Thyroid gland (tissue), 4 donors: ENCODE measurements around the gene GBE1. TPM values are rescaled to one million over a fixed set of nuclear protein-coding genes. Genes with fewer than 3 reads are reported as not detected.

Experiments used
- DNase-seq, 2 donors: peaks; one replicate each; pipeline ENCODE4 v3.0.0-alpha.2; 2019
- H3K27ac ChIP-seq, 3 donors: fragments of 200-600 bp; sonication (generic); 1 replicate in 2 of 3; 2 replicates in 1 of 3; pipeline ENCODE4 v1.5.1; 2016 to 2019; ENCODE audit warnings: mild to moderate bottlenecking in 1 of 3, moderate library complexity in 1 of 3
- H3K27me3 ChIP-seq: fragments of 200-600 bp; sonication (generic); one replicate; pipeline ENCODE4 v1.5.1; 2019
- H3K36me3 ChIP-seq, 2 donors: fragments of 200-600 bp; sonication (generic); one replicate each; pipeline ENCODE4 v1.5.1; 2016 to 2019
- H3K4me1 ChIP-seq, 2 donors: fragments of 200-600 bp; sonication (generic); one replicate each; pipeline ENCODE4 v1.5.1; 2017 to 2019
- H3K4me3 ChIP-seq, 3 donors: fragments of 200-600 bp; sonication (generic); replicated peaks in 1 of 3; 1 replicate in 2 of 3; 2 replicates in 1 of 3; pipeline ENCODE4 v1.5.1; 2016; ENCODE audit warnings: mild to moderate bottlenecking in 1 of 3
- H3K9me3 ChIP-seq: fragments of 200-600 bp; sonication (generic); one replicate; pipeline ENCODE4 v1.5.1; 2017
- POLR2A ChIP-seq, 2 donors: fragments of 450-650 bp; IDR thresholded peaks; one replicate each; pipeline ENCODE4 v1.6.1; 2017; ENCODE audit warnings: antibody characterized with exemption in 2 of 2, mild to moderate bottlenecking in 2 of 2, moderate library complexity in 1 of 2
- WGBS, 2 donors: methylation state at CpG; one replicate each; pipeline ENCODE4 v1.1.5; 2017; 5-methylcytosine and 5-hydroxymethylcytosine counted together
- intact Hi-C: fragments of 100-400 bp; cut with DNase I; formaldehyde crosslinking; loops from one replicate; pipeline ENCODE4 v1.15.1; 2023
- total RNA-seq, 4 donors: library from RNA; depleted of rRNA; stranded (reverse); fragments of >200 nt; gene quantifications; one replicate each; pipeline ENCODE4 v1.2.3, GENCODE V29; 2016
- TF ChIP-seq, protein P1 (sequence below), 6 experiments: fragments of 200-600 bp in 3 of 6; fragments of 450-650 bp in 3 of 6; sonication (generic) in 3 of 6; IDR thresholded peaks; one replicate each; pipeline ENCODE4 v1.5.1; 2016 to 2019; ENCODE audit warnings: antibody characterized with exemption in 6 of 6, mild to moderate bottlenecking in 2 of 6, inconsistent platforms in 1 of 6, moderate library complexity in 1 of 6

GBE1 gene
- total RNA-seq, 4 donors from 2014 or later, result 33.4 to 58.4 (median 40.8) TPM

DNA sequence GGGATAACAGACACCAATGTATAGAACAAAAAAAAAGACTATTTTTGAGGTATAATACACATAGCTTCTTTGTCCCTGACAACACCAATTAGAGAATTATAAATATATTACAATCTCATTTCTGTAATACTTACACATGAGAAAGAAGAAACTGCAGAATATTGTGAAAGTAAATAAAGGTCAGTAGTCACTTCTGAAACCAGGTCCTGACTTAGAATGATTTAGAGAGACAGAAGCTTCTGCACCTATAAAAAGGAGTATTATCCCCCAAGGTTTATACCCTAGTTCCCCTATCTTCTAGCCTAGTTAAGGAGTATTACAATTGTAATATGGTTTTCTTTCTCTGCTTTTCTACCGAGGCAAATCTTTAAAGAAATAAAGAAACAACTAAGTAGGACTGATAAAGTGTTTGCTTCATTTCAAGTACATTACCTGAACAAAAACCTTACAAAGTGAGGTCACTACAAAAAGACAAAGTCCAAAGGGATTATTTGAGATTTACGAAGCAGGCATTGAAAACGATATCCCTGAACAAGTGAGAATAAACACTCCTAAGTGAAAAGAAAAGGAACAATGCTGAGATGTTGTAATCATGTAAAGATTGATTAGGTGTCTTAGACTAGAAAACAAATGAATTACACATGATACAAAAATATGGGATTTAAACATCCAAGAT is 103.0 kb downstream of the GBE1 start:
- intact Hi-C loops, result no loop called here
- Histone ChIP-seq H3K4me1 (peaks cover 0 to 9% of the 10 kb centered on the region in 2 donors), H3K27me3 (no peaks in the 10 kb centered on the region), H3K27ac (peak overlapping the region in 1 of 3 donors; percentile 9), H3K4me3 (no peak overlapping the region), H3K9me3 (no peaks in the 10 kb centered on the region), H3K36me3 (no peaks in the 10 kb centered on the region)
- no peak for TF ChIP-seq POLR2A (IDR thresholded peaks at IDR 0.05)
- TF ChIP-seq, protein P1, sequence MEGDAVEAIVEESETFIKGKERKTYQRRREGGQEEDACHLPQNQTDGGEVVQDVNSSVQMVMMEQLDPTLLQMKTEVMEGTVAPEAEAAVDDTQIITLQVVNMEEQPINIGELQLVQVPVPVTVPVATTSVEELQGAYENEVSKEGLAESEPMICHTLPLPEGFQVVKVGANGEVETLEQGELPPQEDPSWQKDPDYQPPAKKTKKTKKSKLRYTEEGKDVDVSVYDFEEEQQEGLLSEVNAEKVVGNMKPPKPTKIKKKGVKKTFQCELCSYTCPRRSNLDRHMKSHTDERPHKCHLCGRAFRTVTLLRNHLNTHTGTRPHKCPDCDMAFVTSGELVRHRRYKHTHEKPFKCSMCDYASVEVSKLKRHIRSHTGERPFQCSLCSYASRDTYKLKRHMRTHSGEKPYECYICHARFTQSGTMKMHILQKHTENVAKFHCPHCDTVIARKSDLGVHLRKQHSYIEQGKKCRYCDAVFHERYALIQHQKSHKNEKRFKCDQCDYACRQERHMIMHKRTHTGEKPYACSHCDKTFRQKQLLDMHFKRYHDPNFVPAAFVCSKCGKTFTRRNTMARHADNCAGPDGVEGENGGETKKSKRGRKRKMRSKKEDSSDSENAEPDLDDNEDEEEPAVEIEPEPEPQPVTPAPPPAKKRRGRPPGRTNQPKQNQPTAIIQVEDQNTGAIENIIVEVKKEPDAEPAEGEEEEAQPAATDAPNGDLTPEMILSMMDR (IDR thresholded peaks at IDR 0.05), result no peak
- 52 to 53% methylated on average over 3 of the region's 3 CpGs for WGBS, 2 donors
- no peak for DNase-seq

DNA sequence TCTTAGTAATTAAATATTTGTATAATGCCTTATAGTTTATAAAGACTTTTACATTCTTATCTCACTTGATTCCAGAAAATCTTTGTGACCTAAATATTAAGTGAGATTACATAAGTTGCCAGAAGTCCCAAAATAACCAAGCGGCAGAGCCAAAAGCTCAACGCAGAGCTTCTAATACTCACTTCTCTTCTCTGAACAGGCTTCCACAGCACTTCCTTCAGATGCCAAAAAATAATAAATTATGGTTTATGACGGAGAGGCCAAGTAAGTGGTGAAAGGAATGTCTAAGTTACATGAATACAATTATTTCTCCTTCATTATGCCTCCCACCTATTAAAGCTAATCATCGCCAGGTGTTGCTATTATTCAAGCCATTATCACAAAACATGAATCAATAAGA is 110.3 kb downstream of the GBE1 start:
- Histone ChIP-seq H3K36me3 (no peaks in the 10 kb centered on the region), H3K27me3 (no peaks in the 10 kb centered on the region), H3K4me3 (no peak overlapping the region), H3K4me1 (no peaks in the 10 kb centered on the region), H3K27ac (no peak overlapping the region), H3K9me3 (no peaks in the 10 kb centered on the region)
- intact Hi-C loops, result no loop called here
- no peak for DNase-seq
- TF ChIP-seq POLR2A (IDR thresholded peaks at IDR 0.05), result no peak
- TF ChIP-seq, protein P1 (IDR thresholded peaks at IDR 0.05), result no peak
- WGBS, 2 donors, result 83 to 88% methylated on average over 4 of the region's 4 CpGs

DNA sequence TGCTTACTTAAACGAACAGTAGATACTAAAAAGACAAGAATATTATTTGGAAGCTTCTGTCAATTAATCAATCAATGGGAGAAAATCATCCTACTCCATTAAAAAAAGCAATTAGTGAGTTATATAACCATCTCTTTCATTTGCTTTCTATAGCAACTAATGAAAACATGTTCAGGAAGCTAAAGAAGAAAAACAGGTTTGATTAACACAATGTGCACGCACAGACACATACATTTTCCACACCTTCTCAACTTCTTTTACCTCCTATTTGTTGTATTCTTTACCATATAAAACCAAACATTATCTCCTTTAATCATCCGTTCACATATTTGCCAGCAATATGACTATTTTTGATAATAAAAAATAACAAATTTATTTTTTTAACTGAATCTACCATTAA is 111.3 kb downstream of the GBE1 start:
- 92 to 94% methylated on average over 3 of the region's 3 CpGs for WGBS, 2 donors
- TF ChIP-seq POLR2A (IDR thresholded peaks at IDR 0.05), result no peak
- TF ChIP-seq, protein P1 (IDR thresholded peaks at IDR 0.05), result no peak
- Histone ChIP-seq H3K36me3 (no peaks in the 10 kb centered on the region), H3K4me1 (no peaks in the 10 kb centered on the region), H3K4me3 (no peak overlapping the region), H3K27ac (no peak overlapping the region), H3K9me3 (no peaks in the 10 kb centered on the region), H3K27me3 (no peaks in the 10 kb centered on the region)
- DNase-seq, result no peak
- intact Hi-C loops, result no loop called here

DNA sequence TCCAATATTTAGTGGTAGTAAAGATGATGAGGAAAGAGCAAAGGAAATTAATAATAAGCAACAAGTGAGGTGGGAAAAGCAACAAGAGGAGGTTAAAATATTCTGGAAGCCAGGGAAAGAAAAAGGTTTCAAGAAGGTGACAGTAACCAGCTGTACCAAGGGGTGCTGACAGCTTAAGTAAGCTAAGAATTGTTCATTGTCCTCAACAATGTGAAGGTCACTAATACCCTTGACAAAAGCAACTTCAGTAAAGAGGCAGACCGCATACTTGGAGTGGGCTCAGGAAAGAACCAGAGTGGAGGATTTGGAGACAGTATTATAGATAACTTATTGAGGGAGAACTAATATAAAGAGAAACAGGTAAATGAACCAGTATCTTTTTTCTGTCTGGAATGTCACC is 116.2 kb downstream of the GBE1 start:
- no peaks in the 10 kb centered on the region for H3K27me3 ChIP-seq
- intact Hi-C loops, result no loop called here
- H3K36me3 ChIP-seq, result no peaks in the 10 kb centered on the region
- H3K9me3 ChIP-seq, result no peaks in the 10 kb centered on the region
- TF ChIP-seq, protein P1 (IDR thresholded peaks at IDR 0.05), result no peak
- no peak for TF ChIP-seq POLR2A (IDR thresholded peaks at IDR 0.05)
- no peak for DNase-seq
- WGBS, 2 donors, result 83 to 85% methylated on average over 1 of the region's 1 CpG
- no peak overlapping the region for H3K27ac ChIP-seq
- no peak overlapping the region for H3K4me3 ChIP-seq
- H3K4me1 ChIP-seq, result no peaks in the 10 kb centered on the region

DNA sequence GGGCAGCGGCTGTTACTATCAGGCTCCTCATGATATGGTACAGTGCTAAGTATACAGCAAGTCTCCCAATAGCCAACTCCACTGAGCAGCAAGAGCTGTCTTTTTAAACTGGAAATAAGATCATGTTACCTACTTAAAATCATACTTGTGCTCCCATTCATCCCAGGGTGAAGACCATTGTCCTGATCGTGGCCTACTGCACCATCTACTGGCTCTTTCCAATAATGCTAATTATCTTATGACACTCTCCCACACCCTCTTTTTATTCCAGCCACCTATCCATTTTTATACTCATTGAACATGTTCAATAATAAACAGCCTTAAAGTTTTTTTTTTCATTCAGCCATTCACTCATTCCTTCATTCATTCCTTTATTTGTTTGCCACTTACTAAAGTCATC is 117.7 kb downstream of the GBE1 start:
- no peak for TF ChIP-seq POLR2A (IDR thresholded peaks at IDR 0.05)
- TF ChIP-seq, protein P1 (IDR thresholded peaks at IDR 0.05), result peak in 2 of 6 experiments; percentile 11 to 23
- H3K9me3 ChIP-seq, result no peaks in the 10 kb centered on the region
- no peak overlapping the region for H3K27ac ChIP-seq
- no peaks in the 10 kb centered on the region for H3K27me3 ChIP-seq
- no peak overlapping the region for H3K4me3 ChIP-seq
- DNase-seq, result no peak
- no peaks in the 10 kb centered on the region for H3K36me3 ChIP-seq
- WGBS, 2 donors, result 83 to 87% methylated on average over 2 of the region's 2 CpGs
- intact Hi-C loops, result no loop called here
- no peaks in the 10 kb centered on the region for H3K4me1 ChIP-seq
